Inflammatory macrophage treated with lipopolysaccharide for 1 hour (primary cell): Measurements from ENCODE around the gene PHF2.

ENCODE experiments used
- DNase-seq, 2 donors: peaks; one replicate each; pipeline ENCODE4 v3.0.0-alpha.2; 2020 to 2022

PHF2 gene

DNA sequence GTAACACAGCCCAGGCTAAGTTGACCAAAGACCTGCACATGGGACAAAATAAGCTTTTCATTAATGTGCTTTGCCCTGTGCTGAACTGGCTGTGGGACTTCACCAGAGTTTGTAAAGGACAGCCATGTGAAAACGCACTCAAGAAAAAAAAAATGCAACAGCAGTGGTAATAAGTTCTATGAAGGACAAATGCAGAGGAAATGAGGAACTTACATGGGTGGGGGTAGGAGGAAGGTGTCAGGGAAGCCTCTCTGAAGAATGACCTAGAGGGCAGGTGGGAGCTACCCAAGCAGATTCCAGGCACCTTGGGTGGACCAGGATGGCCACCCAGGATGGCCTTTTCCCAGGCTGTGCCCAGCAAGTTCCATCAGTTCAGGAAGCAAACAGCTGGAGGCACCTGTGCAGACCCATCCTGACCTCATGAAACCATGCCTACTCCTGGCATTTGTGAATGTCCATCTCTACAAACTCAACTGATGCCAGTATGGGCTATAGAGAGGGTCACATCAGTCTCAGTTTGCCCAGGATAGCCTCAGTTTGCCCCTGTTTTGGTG lies 6.7 kb upstream of the PHF2 start:
- peak in 1 of 2 donors; percentile 12 for DNase-seq

DNA sequence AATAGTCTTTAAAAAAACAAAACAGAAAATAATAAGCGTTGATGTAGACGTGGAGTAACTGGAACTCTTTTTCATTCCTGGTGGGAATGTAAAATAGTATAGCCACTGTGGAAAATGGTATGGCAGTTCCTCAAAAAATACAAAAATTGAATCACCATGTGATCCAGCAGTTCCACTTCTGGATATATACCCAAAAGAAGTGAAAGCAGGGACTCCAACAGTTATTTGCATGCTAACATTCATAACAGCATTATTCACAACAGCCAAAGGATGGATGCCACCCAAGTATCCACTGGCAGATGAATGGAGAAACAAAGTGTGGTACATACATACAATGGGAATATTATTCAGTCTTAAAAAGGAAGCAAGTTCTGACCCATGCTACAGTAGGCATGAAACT lies 4.2 kb upstream of the PHF2 start:
- DNase-seq = peak in 1 of 2 donors; percentile 22

- no peak for DNase-seq
Observed at GRCh38 chr9:93572636-93573515, 3.5 kb upstream of the PHF2 start.

- no peak for DNase-seq
Observed at GRCh38 chr9:93573516-93573828, 2.9 kb upstream of the PHF2 start.

DNA sequence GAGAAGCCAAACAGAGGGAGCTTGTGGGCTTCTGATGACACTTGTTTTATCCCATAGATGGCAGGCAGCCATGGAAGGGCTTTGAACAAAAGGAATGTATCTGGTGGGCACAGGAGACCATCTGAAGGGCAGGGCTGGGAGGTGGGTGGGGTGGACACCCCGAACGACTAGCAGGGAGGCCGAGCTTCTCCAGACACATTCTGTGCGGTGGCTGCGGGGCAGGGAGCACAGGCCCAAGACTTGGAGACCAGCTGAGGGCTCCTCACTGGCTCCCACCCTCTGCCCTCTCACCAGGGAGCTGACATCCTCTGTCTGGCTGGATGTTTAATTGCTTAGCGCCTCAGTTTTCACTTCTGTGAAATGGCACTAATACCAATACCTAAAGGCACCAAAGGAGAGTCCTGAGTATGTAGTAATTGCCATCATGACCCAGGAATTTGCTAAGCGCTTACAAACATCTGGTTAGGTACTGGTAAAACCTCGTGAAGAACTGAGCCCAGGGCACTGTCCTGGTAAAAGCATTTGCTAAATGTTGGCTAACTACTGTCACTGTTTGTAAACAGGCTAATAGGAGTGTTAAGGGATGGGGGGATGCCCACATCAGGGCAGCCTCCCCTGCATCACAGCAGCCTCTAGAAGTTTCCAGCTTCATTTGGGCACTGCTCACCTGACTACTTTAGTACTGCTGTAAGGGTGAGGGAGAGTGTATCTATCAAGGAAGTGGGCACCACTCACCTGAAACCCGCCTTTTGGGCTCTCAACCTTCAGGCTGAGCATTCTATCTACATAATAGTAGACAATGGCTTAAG lies 2.1 kb upstream of the PHF2 start:
- DNase-seq = no peak

DNA sequence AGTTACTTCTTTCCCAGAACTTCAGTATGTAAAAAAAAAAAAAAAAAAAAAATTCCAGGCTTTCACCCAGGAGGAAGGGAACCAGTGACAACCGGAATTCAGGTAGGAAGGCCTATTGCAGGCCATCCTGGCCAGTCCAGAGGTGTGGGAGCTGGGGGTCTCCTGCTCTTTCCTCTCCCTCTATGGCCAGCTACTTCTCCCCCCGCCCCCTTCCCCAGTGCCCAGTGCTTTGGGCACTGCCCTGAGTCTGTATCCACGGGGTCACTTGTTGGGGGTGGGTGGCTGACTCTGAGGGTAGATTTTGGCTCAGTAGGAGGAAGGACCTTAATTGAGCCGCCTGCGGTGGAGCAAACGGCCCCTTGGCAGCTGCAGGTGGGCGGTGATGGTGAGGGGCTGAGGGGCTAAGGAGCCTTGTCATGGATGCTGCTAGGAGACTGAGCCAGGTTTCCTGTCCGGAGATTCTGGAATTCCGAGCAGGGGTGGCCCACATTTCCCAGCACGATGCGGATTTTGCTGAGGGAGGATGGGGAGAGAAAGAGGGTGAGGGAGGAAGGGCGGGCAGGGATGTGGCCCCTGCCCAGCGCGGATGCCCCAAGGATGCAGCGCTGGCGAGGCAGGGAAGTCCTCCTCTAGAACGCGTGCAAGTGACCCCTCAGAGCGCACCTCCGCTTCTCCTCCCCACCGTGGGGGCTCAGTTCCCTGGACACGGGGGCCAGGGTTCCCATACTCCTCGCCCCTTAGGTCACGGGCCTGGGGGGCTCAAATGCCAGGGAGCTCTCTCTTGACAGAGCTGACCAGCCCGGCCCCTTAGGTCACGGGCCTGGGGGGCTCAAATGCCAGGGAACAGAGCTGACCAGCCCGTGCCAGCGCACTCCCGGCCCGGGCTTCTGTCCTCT lies 1.2 kb upstream of the PHF2 start:
- DNase-seq = no peak

DNA sequence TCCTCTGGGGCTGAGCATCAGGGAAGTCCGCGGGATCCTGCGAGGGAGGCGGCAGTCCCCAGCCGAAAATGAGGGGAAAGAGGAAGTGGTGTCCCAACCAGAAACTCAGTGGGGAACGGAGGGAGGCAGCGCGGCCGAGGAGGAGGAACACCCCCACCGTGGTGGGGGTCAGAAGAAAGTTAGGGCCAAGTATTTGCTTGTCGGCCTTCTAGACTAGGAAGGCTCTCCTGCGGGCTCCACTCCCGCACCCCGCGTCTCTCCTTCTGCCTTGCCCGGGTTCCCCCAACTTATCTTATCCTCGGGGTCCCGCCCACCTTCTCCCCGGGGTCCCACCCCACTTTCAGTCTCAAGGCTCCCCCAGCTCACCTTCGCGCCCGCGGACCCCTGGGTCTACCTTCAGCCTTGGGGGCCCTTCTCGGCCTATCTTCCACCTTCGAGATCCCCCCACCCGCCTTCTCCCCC lies 557 bp upstream of the PHF2 start:
- peak; percentile 81 to 83 for DNase-seq

GRCh38 chr9:93577078-93577974 lies 942 bp downstream of the PHF2 start:
- peak in 1 of 2 donors; percentile 3 for DNase-seq

DNA sequence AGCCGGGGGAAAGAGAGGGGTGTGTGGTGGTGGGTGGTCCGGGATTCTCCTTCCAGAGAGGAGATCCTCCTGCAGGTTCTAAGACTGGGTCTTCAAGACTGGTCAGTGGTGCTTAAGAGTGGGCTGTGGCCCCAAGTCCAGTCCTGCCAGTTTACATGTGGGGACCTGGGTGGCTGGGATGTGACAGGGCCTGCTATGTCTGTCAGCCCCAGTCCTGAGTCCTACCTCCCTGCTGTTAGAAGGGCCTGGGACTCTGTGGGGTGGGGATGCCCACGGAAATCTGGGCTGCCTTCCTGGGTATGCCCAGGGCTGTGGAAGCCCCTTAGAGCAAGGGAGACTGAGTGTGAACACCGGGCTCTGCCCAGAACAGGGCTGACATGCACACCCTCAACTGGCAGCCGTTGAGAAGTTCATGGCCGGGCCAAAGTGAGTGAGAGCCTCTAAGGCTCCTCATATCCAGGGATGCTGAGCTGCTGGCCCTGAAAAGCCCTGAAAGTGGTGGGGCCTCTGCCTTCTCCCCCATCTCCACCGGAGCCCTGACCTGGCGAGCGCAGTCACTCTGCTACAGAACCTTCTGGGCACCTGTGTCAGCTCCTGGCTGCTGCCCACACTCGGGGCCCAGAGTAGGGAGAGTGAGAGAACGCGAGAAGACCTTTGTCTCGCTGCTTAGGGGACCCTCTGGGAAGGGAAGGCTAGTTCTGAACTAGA lies 1.7 kb downstream of the PHF2 start:
- no peak for DNase-seq

DNA sequence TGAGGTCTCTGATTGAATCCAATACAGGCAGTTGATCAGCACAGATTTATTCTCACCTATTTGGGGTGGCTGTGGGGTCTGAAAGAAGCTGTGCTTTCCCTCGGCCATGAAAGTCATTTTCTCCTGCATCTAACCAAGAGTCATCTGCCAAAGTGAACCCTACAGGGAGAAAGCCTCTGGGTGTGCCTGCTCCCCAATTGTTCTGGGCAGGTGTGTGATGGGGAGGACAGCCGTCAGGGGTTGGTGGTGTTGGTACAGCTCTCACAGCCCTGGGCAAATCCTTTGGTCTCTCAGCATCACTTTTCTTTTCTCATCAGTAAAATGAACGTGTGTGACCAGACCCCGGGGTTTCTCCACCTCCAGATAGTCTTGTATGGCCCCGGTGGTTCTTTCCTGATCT lies 2.5 kb downstream of the PHF2 start:
- DNase-seq = no peak

DNA sequence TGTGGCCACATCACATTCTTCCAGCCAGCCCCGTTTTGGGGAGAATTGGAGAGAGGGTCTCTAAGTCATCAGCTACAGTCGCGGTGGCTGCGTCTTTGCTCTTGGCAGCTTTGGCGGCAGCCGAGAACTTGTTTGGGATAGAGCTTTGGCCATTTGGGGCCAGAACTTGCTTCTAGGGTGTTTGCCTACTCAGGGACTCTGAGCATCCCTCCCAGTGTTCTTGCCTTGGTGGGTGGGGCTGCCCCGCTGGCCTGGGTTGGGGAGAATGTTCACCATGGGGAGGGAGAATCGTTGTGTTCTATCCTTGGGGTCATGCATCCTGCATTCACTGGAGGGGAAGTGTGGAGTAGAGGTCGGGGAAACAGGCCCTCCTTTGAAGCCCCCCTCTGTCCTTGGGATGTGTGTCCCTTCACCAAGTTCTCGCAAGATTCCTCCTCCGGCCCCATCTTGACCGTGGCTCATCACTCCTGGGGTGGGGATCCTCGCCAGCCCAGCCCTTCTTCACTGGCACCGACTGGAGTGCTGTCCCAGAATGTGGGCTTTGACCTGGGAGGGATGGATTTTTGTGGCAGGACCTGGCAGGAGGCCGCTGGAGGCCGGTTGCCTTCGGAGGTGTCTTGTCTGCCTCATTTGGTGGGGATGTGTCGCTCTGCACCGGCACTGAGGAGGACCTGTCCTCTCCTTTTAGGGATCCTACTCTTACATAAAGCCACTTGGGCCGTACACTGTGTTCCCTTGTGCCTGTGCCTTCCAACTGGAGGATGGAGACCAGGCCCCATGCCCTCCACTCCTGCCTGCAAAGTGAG lies 3.5 kb downstream of the PHF2 start:
- no peak for DNase-seq

DNA sequence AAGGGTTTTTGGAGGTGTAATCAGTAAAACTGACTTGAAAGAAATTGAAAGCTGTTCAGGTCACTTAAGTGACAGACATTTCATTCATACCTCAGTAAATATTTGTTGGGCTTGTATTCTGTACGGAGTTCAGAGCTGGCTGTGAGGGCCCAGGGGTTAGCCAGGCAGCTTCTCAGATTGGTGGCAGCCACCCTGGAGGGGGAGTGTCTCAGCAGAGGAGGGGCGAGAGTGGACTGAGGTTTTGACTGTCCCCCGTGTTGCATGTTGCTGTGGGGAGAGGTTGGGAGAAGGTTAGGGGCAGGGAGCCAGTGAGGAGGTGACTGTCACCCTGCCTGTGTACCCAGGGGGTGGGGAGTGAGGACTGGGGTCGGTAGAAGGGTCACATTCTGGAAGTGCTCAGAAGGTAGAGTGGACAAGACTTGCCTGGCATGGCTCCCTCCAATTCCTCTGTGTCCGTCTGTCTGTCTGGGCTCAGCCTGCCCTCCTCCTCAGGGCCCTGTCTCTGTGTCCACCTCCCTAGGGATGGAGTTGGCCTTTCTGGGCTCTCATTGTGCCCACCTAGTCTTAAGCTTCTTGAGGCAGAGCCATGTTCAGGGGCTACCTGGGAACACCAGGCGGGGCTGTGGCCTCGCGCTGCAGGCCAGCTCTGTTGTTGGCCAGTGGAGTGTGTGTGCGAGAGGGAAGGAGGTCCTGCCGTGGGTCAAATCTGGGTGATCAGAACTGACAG lies 4.4 kb downstream of the PHF2 start:
- no peak for DNase-seq

DNA sequence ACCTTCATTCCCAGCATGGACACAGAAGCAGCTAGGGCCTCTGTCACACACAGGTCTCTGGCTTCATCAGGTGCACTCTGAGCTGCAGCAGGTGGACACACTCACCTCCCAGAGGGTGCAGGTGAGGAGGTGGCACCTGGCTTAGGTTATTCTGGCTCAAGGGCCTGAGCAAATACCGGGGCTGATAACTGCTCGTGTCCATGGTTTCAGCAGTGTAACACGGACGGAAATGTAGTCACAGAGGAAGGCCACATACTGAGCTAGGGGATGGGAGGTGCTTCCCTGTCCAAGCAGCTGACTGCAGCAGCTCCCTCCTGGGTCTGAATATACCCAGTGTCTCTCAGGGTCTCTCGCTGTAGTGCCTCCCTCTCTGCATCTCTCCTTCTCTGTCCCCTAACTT lies 5.7 kb downstream of the PHF2 start:
- DNase-seq = no peak

DNA sequence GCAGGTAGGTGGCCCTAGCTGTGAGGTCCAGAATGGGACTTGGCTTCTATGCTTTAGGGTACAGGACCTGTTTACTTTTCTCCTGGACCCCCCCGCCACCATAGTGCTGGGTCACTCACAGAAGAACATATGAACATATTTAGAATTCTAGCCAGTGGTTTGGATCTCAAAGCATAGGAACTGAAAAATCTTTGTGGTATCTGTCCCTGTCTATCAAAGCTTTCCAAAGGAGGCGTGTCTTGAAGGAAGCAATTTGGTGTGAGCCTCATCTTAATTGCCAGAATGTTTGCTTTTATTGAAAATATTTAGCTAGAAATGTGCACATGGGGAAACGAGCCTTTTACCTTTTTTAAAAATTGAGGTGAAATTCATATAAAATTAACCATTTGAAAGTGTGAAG lies 6.2 kb downstream of the PHF2 start:
- DNase-seq = no peak

DNA sequence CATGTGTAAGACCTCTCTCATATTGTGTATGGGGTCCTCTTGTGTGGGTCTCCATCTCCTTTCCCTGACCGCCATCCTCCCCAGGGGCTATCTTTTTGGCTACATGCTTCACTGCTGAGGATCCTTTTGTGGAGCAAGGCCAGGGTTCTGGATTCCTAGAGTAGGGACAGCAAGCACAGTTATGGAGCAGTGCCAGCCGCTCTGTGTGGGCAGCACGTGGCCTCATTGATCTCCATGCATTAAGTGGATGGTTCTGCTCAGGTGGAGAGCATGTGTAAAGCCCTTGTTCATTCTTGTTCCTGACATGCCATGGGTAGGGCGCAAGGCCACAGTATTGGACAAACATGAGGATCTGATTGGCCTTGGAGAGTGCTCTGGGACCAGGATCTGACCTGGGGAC lies 8.9 kb downstream of the PHF2 start:
- no peak for DNase-seq

- DNase-seq = no peak
Observed at GRCh38 chr9:93585695-93586094, 9.3 kb downstream of the PHF2 start.

DNA sequence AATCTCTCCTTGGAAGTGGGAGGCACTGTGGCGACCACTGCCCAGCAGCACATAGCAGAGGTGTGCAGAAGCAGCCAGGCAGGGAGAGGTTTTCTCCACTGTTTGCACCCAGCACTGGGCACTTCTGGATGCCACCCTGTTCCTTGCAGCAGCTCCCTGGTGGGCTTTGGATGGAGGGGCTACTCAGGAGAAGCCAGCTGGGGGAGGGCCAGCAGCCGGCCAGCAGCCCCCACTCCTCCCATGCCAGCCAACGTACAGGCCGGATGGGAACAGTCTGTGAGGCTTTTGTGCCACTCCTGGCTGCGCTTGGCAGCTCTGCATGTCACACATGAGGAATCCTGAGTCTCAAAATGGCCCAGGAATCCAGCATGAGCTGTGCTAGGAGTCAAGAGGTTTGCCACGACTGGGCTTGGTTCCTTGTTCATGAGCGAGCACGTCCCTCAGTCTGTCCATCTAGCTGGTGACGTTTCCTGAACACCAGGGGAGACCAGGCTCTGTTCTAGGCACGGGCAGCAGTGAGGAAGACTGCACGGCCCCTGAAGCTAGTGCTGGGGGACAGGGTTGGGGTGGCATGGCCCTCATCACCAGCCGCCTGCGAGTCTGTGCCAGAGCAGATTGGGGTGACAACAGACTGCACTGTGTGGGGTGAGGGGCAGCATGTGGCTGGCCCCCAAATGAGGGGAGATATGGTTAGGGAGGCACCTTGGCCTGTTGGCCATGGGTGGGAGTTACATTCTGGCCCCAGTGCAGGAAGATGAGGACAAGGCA lies 10.1 kb downstream of the PHF2 start:
- no peak for DNase-seq

GRCh38 chr9:93587284-93587650 lies 10.9 kb downstream of the PHF2 start:
- no peak for DNase-seq
